ENCODE results near the gene PTPRT.

DNA sequence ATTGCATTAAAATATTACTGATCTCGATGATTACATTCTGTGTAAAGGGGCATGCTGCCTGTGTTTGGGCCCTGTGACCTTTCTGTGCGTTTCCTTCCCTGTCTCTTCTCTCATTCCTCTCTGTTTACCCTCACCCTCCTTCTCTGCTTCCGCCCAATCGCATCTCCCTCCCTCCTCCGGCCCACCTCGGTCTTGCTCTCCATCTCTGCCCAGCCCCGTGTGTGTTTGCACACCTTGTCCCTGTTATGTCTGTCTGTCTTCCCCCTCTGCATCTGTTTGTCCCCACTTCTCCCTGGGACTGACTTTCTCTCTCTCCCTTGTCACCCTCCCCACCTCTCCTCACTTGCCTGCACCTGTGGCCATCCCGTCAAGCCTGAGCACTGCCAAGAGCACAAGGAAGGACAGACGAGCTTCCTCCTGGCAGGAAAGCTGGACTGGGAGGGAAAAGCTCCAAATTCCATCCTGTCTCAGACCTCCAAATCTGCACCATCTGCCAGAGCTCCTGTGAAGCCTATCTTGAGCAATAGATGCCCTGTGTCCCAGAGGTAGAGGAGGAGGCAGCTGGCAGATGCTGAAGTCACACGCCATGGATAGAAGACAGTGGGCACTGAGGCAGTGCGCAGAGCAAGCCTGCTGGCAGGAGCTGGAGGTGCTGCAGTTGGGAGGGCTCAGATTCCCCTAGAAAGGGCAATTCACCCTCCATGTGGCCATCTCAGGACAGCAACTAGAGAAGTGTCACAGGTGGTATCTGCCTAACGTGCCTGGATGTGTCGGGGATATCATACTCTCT lies 172.3 kb downstream of the PTPRT start:
- no peak for TF ChIP-seq TAF1 (IDR thresholded peaks at IDR 0.05; ENCODE audit: low read depth)
- no peak for TF ChIP-seq EP300 (IDR thresholded peaks at IDR 0.05; ENCODE audit: borderline replicate concordance)
- TF ChIP-seq, protein P1, sequence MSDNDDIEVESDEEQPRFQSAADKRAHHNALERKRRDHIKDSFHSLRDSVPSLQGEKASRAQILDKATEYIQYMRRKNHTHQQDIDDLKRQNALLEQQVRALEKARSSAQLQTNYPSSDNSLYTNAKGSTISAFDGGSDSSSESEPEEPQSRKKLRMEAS (IDR thresholded peaks at IDR 0.05), result no peak
- no peak for TF ChIP-seq YY1 (IDR thresholded peaks at IDR 0.05; ENCODE audit: low read depth)
- TF ChIP-seq CEBPB (IDR thresholded peaks at IDR 0.05), result no peak
- TF ChIP-seq EGR1 (IDR thresholded peaks at IDR 0.05), result no peak
- no peak for TF ChIP-seq NFIC (IDR thresholded peaks at IDR 0.05)
- no peak for TF ChIP-seq ZBTB7A (IDR thresholded peaks at IDR 0.05; ENCODE audit: low read depth)

All from Ishikawa (cell line).